PC-3 (cell line): Measurements from ENCODE around the gene ESPNL. TPM values are rescaled to one million over a fixed set of nuclear protein-coding genes. Genes with fewer than 3 reads are reported as not detected.

Experiments used
- ATAC-seq: fragments of 200-7000 bp; cut with Tn5 transposase; 2 replicates; pipeline ENCODE4 v1.9.1; 2020; ENCODE audit warnings: mild to moderate bottlenecking, moderate library complexity
- BruUV-seq: library from RNA; stranded (reverse); fragments of 400-500 nt; replicated peaks from 2 replicates; lab custom pipeline; 2021; lab: Mats Ljungman, UMichigan
- CTCF ChIA-PET: fragments of 300-600 bp; sonication (Branson Sonifier 250); formaldehyde crosslinking; loops from one replicate; lab custom pipeline; 2022; ENCODE audit warnings: antibody characterized with exemption; lab: Charles Lee
- POLR2A ChIA-PET: fragments of 300-600 bp; sonication (Branson Sonifier 250); formaldehyde crosslinking; loops from one replicate; lab custom pipeline; 2022; ENCODE audit warnings: antibody characterized with exemption; ENCODE audit not compliant: unreplicated experiment; lab: Charles Lee
- DNase-seq: peaks from one replicate; pipeline ENCODE4 v3.0.0-alpha.2; 2015
- H2AFZ ChIP-seq: fragments of 300-600 bp; sonication (generic); 2 replicates; pipeline ENCODE4 v1.6.0; 2016; ENCODE audit warnings: antibody characterized with exemption, low read length
- H3F3A ChIP-seq: fragments of 300-600 bp; sonication (generic); one replicate; pipeline ENCODE4 v1.6.0; 2017; ENCODE audit warnings: antibody characterized with exemption, low read length, control low read depth, mild to moderate bottlenecking; ENCODE audit not compliant: unreplicated experiment
- H3K27ac ChIP-seq: fragments of 300-600 bp; sonication (generic); 2 replicates; pipeline ENCODE4 v1.5.1; 2016; ENCODE audit warnings: mild to moderate bottlenecking, low read length
- H3K27me3 ChIP-seq: fragments of 300-600 bp; sonication (generic); 2 replicates; pipeline ENCODE4 v1.6.1; 2016; ENCODE audit warnings: low read length, mixed read lengths
- H3K36me3 ChIP-seq: fragments of 300-600 bp; sonication (generic); 2 replicates; pipeline ENCODE4 v1.6.1; 2016; ENCODE audit warnings: low read depth, mixed run types, low read length, mixed read lengths
- H3K4me1 ChIP-seq: fragments of 300-600 bp; sonication (generic); 2 replicates; pipeline ENCODE4 v1.5.1; 2016; ENCODE audit warnings: low read length; ENCODE audit not compliant: insufficient read depth
- H3K4me2 ChIP-seq: fragments of 300-600 bp; sonication (generic); 2 replicates; pipeline ENCODE4 v1.6.0; 2016; ENCODE audit warnings: low read length
- H3K4me3 ChIP-seq: fragments of 300-600 bp; sonication (generic); 2 replicates; pipeline ENCODE4 v1.5.1; 2016; ENCODE audit warnings: mild to moderate bottlenecking, low read length, mixed read lengths
- H3K79me2 ChIP-seq: fragments of 300-600 bp; sonication (generic); 2 replicates; pipeline ENCODE4 v1.6.1; 2017; ENCODE audit warnings: low read length, mixed read lengths
- H3K9ac ChIP-seq: fragments of 300-600 bp; sonication (generic); 2 replicates; pipeline ENCODE4 v1.6.0; 2016; ENCODE audit warnings: mild to moderate bottlenecking, low read length
- H3K9me2 ChIP-seq: fragments of 300-600 bp; sonication (generic); replicated peaks from 2 replicates; pipeline ENCODE4 v1.6.1; 2016; ENCODE audit warnings: mixed run types, low read length, mixed read lengths
- H3K9me3 ChIP-seq: fragments of 300-600 bp; sonication (generic); 2 replicates; pipeline ENCODE4 v1.6.1; 2016; ENCODE audit warnings: low read length, mixed read lengths
- H4K20me1 ChIP-seq: fragments of 300-600 bp; sonication (generic); 2 replicates; pipeline ENCODE4 v1.6.1; 2016; ENCODE audit warnings: low read length, mixed read lengths
- CTCF ChIP-seq: fragments of 300-600 bp; sonication (generic); conservative IDR thresholded peaks from 2 replicates; pipeline ENCODE4 v1.5.1; 2017; ENCODE audit warnings: antibody characterized with exemption, low read depth, mild to moderate bottlenecking, low read length
- EZH2 ChIP-seq: fragments of 300-600 bp; sonication (generic); IDR thresholded peaks from one replicate; pipeline ENCODE4 v1.6.1; 2017; ENCODE audit warnings: antibody characterized with exemption, mild to moderate bottlenecking, low read length; ENCODE audit not compliant: unreplicated experiment
- EZH2phosphoT487 ChIP-seq: fragments of 300-600 bp; sonication (generic); IDR thresholded peaks from 2 replicates; pipeline ENCODE4 v1.6.1; 2018; ENCODE audit warnings: mild to moderate bottlenecking, antibody characterized with exemption, low read length, borderline replicate concordance
- intact Hi-C: fragments of 100-400 bp; cut with micrococcal nuclease; formaldehyde crosslinking; loops from 2 replicates; pipeline ENCODE4 v1.9.0; 2023
- total RNA-seq: library from RNA; depleted of rRNA; stranded (reverse); fragments of >200 nt; gene quantifications from 2 replicates; pipeline ENCODE4 v1.2.3, GENCODE V29; 2014

Gene ESPNL
- total RNA-seq, 1 experiment from 2014 or later: not detected

GRCh38 chr2:238090887-238091286 is 9.3 kb upstream of the ESPNL start:
- Histone ChIP-seq H3K4me2 (no peak overlapping the region), H3K36me3 (no peaks in the 10 kb centered on the region), H3K9ac (no peak overlapping the region), H3K9me3 (no peaks in the 10 kb centered on the region), H3K9me2 (no peaks in the 10 kb centered on the region), H3K4me3 (no peak overlapping the region), H2AFZ (no peak overlapping the region), H3K79me2 (no peaks in the 10 kb centered on the region), H3K27me3 (no peaks in the 10 kb centered on the region), H4K20me1 (no peaks in the 10 kb centered on the region), H3K27ac (no peak overlapping the region), H3K4me1 (no peaks in the 10 kb centered on the region), H3F3A (no peaks in the 10 kb centered on the region)
- intact Hi-C loops: no loop called here
- DNase-seq: no peak
- ChIA-PET POLR2A (no interaction called here), CTCF (interaction anchor here (0.6 kb wide), 1 partner anchor 132 kb away, joined by 4 read pairs; no protein-coding TSS in a partner anchor)
- ATAC-seq: no peak
- TF ChIP-seq EZH2phosphoT487 (no peak), CTCF (no peak), EZH2 (no peak)
- no TSS peak for BruUV-seq

GRCh38 chr2:238091436-238092060 is 8.6 kb upstream of the ESPNL start:
- POLR2A ChIA-PET: no interaction called here
- H3K9me3 ChIP-seq: no peaks in the 10 kb centered on the region
- H3F3A ChIP-seq: no peaks in the 10 kb centered on the region
- no peak overlapping the region for H3K4me3 ChIP-seq
- no peak overlapping the region for H3K4me2 ChIP-seq
- TF ChIP-seq CTCF (no peak), EZH2 (no peak), EZH2phosphoT487 (no peak)
- CTCF ChIA-PET: interaction anchor here (0.6 kb wide), 1 partner anchor 131 kb away, joined by 4 read pairs; no protein-coding TSS in a partner anchor
- DNase-seq (no peak), ATAC-seq (no peak)
- H4K20me1 ChIP-seq: no peaks in the 10 kb centered on the region
- no peak overlapping the region for H2AFZ ChIP-seq
- H3K36me3 ChIP-seq: no peaks in the 10 kb centered on the region
- BruUV-seq: no TSS peak
- no peak overlapping the region for H3K27ac ChIP-seq
- intact Hi-C loops: no loop called here
- no peaks in the 10 kb centered on the region for H3K4me1 ChIP-seq
- no peak overlapping the region for H3K9ac ChIP-seq
- H3K79me2 ChIP-seq: no peaks in the 10 kb centered on the region
- no peaks in the 10 kb centered on the region for H3K27me3 ChIP-seq
- no peaks in the 10 kb centered on the region for H3K9me2 ChIP-seq

- Histone ChIP-seq H3K79me2 (no peaks in the 10 kb centered on the region), H3K9ac (no peak overlapping the region), H3K27me3 (no peaks in the 10 kb centered on the region), H3F3A (no peaks in the 10 kb centered on the region), H4K20me1 (no peaks in the 10 kb centered on the region), H3K36me3 (no peaks in the 10 kb centered on the region), H3K4me1 (no peaks in the 10 kb centered on the region), H3K9me3 (no peaks in the 10 kb centered on the region), H3K27ac (no peak overlapping the region), H3K4me2 (no peak overlapping the region), H3K9me2 (no peaks in the 10 kb centered on the region), H2AFZ (no peak overlapping the region), H3K4me3 (no peak overlapping the region)
- CTCF ChIA-PET: no interaction called here
- BruUV-seq: no TSS peak
- no peak for ATAC-seq
- DNase-seq: no peak
- POLR2A ChIA-PET: no interaction called here
- intact Hi-C loops: no loop called here
- TF ChIP-seq CTCF (no peak), EZH2 (no peak), EZH2phosphoT487 (no peak)
These were observed 7.6 kb upstream of the ESPNL start for GRCh38 chr2:238092486-238093035.
